Liver (tissue), 9 donors: ENCODE data around the gene TMEM270. TPM values are rescaled to one million over a fixed set of nuclear protein-coding genes. Genes with fewer than 3 reads are reported as not detected.
"Not testable (repeated sequence)": the region's sequence is repeated elsewhere in the genome, so short reads cannot be mapped to it uniquely, and the experiment has no call there.

Source experiments
- DNase-seq: peaks from one replicate; pipeline ENCODE4 v3.0.0-alpha.2; 2017; ENCODE audit warnings: low spot score
- H3K27ac ChIP-seq, 2 donors: one replicate each; pipeline ENCODE4 v1.7.0; 2013; ENCODE audit warnings: inconsistent platforms in 2 of 2, low read length in 2 of 2, control low read depth in 1 of 2, low read depth in 1 of 2, mild to moderate bottlenecking in 1 of 2
- H3K27me3 ChIP-seq, 4 donors: one replicate each; pipeline versions ENCODE4 v1.6.1 to v1.7.0; 2013; ENCODE audit warnings: low read length in 3 of 4, inconsistent platforms in 1 of 4, mild to moderate bottlenecking in 1 of 4, moderate library complexity in 1 of 4; ENCODE audit not compliant: control insufficient read depth in 4 of 4, insufficient read depth in 4 of 4
- H3K36me3 ChIP-seq, 4 donors: one replicate each; pipeline versions ENCODE4 v1.6.1 to v1.7.0; 2013; ENCODE audit warnings: low read length in 3 of 4, mild to moderate bottlenecking in 3 of 4, low read depth in 1 of 4, moderate library complexity in 1 of 4; ENCODE audit not compliant: control insufficient read depth in 4 of 4, insufficient read depth in 3 of 4
- H3K4me1 ChIP-seq, 4 donors: one replicate each; pipeline versions ENCODE4 v1.6.1 to v1.7.0; 2013; ENCODE audit warnings: low read length in 3 of 4, mild to moderate bottlenecking in 3 of 4, moderate library complexity in 1 of 4; ENCODE audit not compliant: control insufficient read depth in 4 of 4, insufficient read depth in 4 of 4
- H3K4me3 ChIP-seq, 3 donors: one replicate each; pipeline versions ENCODE4 v1.6.1 to v1.7.0; 2013; ENCODE audit warnings: low read length in 3 of 3, control low read depth in 1 of 3, low read depth in 1 of 3, mild to moderate bottlenecking in 1 of 3
- H3K9ac ChIP-seq, 2 donors: one replicate each; pipeline ENCODE4 v1.7.0; 2013; ENCODE audit warnings: low read length in 2 of 2, mild to moderate bottlenecking in 2 of 2, moderate library complexity in 2 of 2, control low read depth in 1 of 2, low read depth in 1 of 2
- H3K9me3 ChIP-seq, 4 donors: one replicate each; pipeline versions ENCODE4 v1.6.1 to v1.7.0; 2013; ENCODE audit warnings: low read length in 3 of 4; ENCODE audit not compliant: control insufficient read depth in 4 of 4
- CTCF ChIP-seq: fragments of 150-350 bp; IDR thresholded peaks from 2 replicates; pipeline ENCODE4 v1.5.1; 2017; ENCODE audit warnings: improper control_type of control experiment, low read depth, low read length; ENCODE audit not compliant: missing input control
- FOXA1 ChIP-seq: IDR thresholded peaks from 2 replicates; pipeline ENCODE4 v1.6.1; 2016; ENCODE audit warnings: antibody characterized with exemption
- RAD21 ChIP-seq, 2 donors: IDR thresholded peaks; 2 replicates each; pipeline ENCODE4 v1.6.1; 2016; ENCODE audit warnings: antibody characterized with exemption in 2 of 2, mild to moderate bottlenecking in 2 of 2
- RXRA ChIP-seq, 2 donors: IDR thresholded peaks; 2 replicates each; pipeline ENCODE4 v1.6.1; 2017 to 2018; ENCODE audit warnings: antibody characterized with exemption in 2 of 2, mild to moderate bottlenecking in 1 of 2
- SP1 ChIP-seq: IDR thresholded peaks from 2 replicates; pipeline ENCODE4 v1.6.1; 2018; ENCODE audit warnings: antibody characterized with exemption, mild to moderate bottlenecking
- ZBTB33 ChIP-seq: IDR thresholded peaks from 2 replicates; pipeline ENCODE4 v1.6.1; 2016; ENCODE audit warnings: antibody characterized with exemption
- whole genome bisulfite sequencing: extraction: QIAGEN DNeasy Blood & Tissue Kit; methylation state at CpG from one replicate; pipeline ENCODE4 v1.1.7; 2013; 5-methylcytosine and 5-hydroxymethylcytosine counted together
- polyA plus RNA-seq, 2 donors: library from polyadenylated mRNA; stranded (reverse) in 1 of 2; unstranded in 1 of 2; fragments of 200-250 nt in 1 of 2; fragments of >200 nt in 1 of 2; fragmentation: Nextera tagmentation in 1 of 2; extraction: Ambion mirVana in 1 of 2; gene quantifications; one replicate each; pipeline versions ENCODE4 v1.2.1 to v1.2.3, GENCODE V29; 2013 to 2015
- total RNA-seq, 2 donors: library from RNA; depleted of rRNA; stranded (reverse); fragments of >200 nt; gene quantifications; one replicate each; pipeline ENCODE4 v1.2.3, GENCODE V29; 2014
- donor health status: healthy.
- donor health status: healthy.
- donor health status: healthy.
- donor health status: healthy.
- donor health status: healthy.

TMEM270 gene
- total and polyA plus RNA-seq, 4 donors, result 0.09 TPM; not detected in 3

GRCh38 chr7:73815436-73815835, 45.5 kb upstream of the TMEM270 start:
- TF ChIP-seq RXRA (IDR thresholded peaks at IDR 0.05), result no peak
- Histone ChIP-seq H3K9me3 (peaks cover 0 to 2% (median 0%) of the 10 kb centered on the region in 4 donors), H3K36me3 (no peaks in the 10 kb centered on the region), H3K4me3 (no peak overlapping the region), H3K4me1 (no peaks in the 10 kb centered on the region), H3K9ac (no peak overlapping the region), H3K27ac (no peak overlapping the region), H3K27me3 (no peaks in the 10 kb centered on the region)
- no peak for DNase-seq
- WGBS, result 86% methylated on average over 8 of the region's 8 CpGs

GRCh38 chr7:73817121-73817520, 43.8 kb upstream of the TMEM270 start:
- H3K27ac ChIP-seq, result no peak overlapping the region
- no peak overlapping the region for H3K9ac ChIP-seq
- H3K36me3 ChIP-seq, result no peaks in the 10 kb centered on the region
- no peak for DNase-seq
- H3K4me3 ChIP-seq, result no peak overlapping the region
- H3K27me3 ChIP-seq, result no peaks in the 10 kb centered on the region
- no peaks in the 10 kb centered on the region for H3K4me1 ChIP-seq
- TF ChIP-seq FOXA1 (no peak), CTCF (no peak)
- 94% methylated on average over 6 of the region's 6 CpGs for WGBS
- peaks cover 0 to 2% (median 0%) of the 10 kb centered on the region in 4 donors for H3K9me3 ChIP-seq

GRCh38 chr7:73820013-73820412, 40.9 kb upstream of the TMEM270 start:
- no peak for DNase-seq
- 87% methylated on average over 7 of the region's 7 CpGs for WGBS
- no peak overlapping the region for H3K9ac ChIP-seq
- H3K4me1 ChIP-seq, result no peaks in the 10 kb centered on the region
- H3K36me3 ChIP-seq, result no peaks in the 10 kb centered on the region
- H3K27me3 ChIP-seq, result no peaks in the 10 kb centered on the region
- H3K27ac ChIP-seq, result no peak overlapping the region
- no peaks in the 10 kb centered on the region for H3K9me3 ChIP-seq
- no peak for TF ChIP-seq SP1
- TF ChIP-seq ZBTB33, result no peak
- no peak for TF ChIP-seq RAD21 (IDR thresholded peaks at IDR 0.05)
- no peak overlapping the region for H3K4me3 ChIP-seq

GRCh38 chr7:73821597-73822285, 39.2 kb upstream of the TMEM270 start:
- H3K4me1 ChIP-seq, H3K36me3 ChIP-seq, H3K9me3 ChIP-seq, H3K27me3 ChIP-seq, H3K4me3 ChIP-seq, H3K27ac ChIP-seq, DNase-seq, H3K9ac ChIP-seq: not testable (repeated sequence)
- WGBS, result 91% methylated on average over 14 of the region's 14 CpGs
